Stomach (tissue), 4 donors: Measurements from ENCODE around the gene CRYZ.

Experiments used
- CTCF ChIP-seq, 7 experiments: fragments of 450-650 bp in 4 of 7; fragments of 200-600 bp in 3 of 7; sonication (generic) in 3 of 7; IDR thresholded peaks; one replicate each; pipeline ENCODE4 v1.5.1; 2016 to 2019; ENCODE audit warnings: antibody characterized with exemption in 7 of 7, control low read depth in 2 of 7, mild to moderate bottlenecking in 1 of 7
- EP300 ChIP-seq: sonication (generic); formaldehyde crosslinking; IDR thresholded peaks from one replicate; pipeline ENCODE4 v1.6.1; 2017; ENCODE audit warnings: antibody characterized with exemption
- POLR2A ChIP-seq, 4 donors: fragments of 450-650 bp; IDR thresholded peaks; one replicate each; pipeline ENCODE4 v1.6.1; 2016; ENCODE audit warnings: antibody characterized with exemption in 4 of 4, control low read depth in 2 of 4, mild to moderate bottlenecking in 1 of 4, moderate library complexity in 1 of 4
- POLR2AphosphoS5 ChIP-seq, 3 donors: sonication (generic); formaldehyde crosslinking; IDR thresholded peaks; one replicate each; pipeline ENCODE4 v1.6.1; 2016; ENCODE audit warnings: antibody characterized with exemption in 3 of 3

DNA sequence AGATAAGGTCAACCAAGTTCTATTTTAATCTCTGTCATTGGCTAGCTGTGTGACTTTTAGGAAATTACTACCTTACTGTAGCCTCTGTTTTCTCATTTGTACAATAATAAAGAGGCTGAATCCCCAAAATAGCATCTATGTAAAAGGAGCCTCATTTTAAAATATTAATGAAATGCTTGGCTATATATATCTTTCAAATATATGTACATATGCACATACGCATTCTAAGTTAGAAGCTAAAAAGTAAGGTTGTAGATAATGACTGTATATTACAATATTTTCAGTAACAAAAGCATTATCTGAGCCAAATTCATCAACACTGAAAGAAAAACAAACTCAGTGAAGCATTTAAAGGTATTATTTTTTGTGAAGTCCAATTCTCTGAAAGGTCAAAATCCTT, 44.7 kb upstream of the CRYZ start:
- TF ChIP-seq CTCF (IDR thresholded peaks at IDR 0.05), result no peak
- TF ChIP-seq POLR2AphosphoS5 (IDR thresholded peaks at IDR 0.05), result no peak
- no peak for TF ChIP-seq POLR2A (IDR thresholded peaks at IDR 0.05)
- TF ChIP-seq EP300, result no peak
